Osteoblast (primary cell): ENCODE measurements around the gene LRRC25. TPM values are rescaled to one million over a fixed set of nuclear protein-coding genes. Genes with fewer than 3 reads are reported as not detected.

Source experiments
- DNase-seq: peaks from one replicate; pipeline ENCODE4 v3.0.0; 2011; ENCODE audit warnings: low spot score, mixed read lengths; ENCODE audit not compliant: insufficient read length; ENCODE audit errors: missing footprints
- H2AFZ ChIP-seq: 2 replicates; pipeline ENCODE4 v1.6.0; 2011; ENCODE audit warnings: mild to moderate bottlenecking, low read length
- H3K27ac ChIP-seq: 2 replicates; pipeline ENCODE4 v1.5.1; 2011; ENCODE audit warnings: mild to moderate bottlenecking, low read depth, low read length, moderate library complexity
- H3K27me3 ChIP-seq: 2 replicates; pipeline ENCODE4 v1.6.0; 2012; ENCODE audit warnings: mild to moderate bottlenecking, control low read depth, inconsistent platforms, low read length, moderate library complexity; ENCODE audit not compliant: insufficient read depth
- H3K36me3 ChIP-seq: 2 replicates; pipeline ENCODE4 v1.5.1; 2011; ENCODE audit warnings: mild to moderate bottlenecking, low read length, control low read depth, moderate library complexity; ENCODE audit not compliant: insufficient read depth
- H3K4me1 ChIP-seq: 2 replicates; pipeline ENCODE4 v1.5.1; 2011; ENCODE audit warnings: mild to moderate bottlenecking, low read length, control low read depth, moderate library complexity; ENCODE audit not compliant: insufficient read depth
- H3K4me2 ChIP-seq: 2 replicates; pipeline ENCODE4 v1.6.0; 2011; ENCODE audit warnings: mild to moderate bottlenecking, low read length; ENCODE audit not compliant: insufficient read depth
- H3K4me3 ChIP-seq: fragments of 200-600 bp; sonication (generic); 3 replicates; pipeline ENCODE4 v1.5.1; 2012; ENCODE audit warnings: mild to moderate bottlenecking, low read length, inconsistent platforms; ENCODE audit not compliant: insufficient read depth
- H3K79me2 ChIP-seq: 2 replicates; pipeline ENCODE4 v1.6.0; 2012; ENCODE audit warnings: mild to moderate bottlenecking, low read length, control low read depth, inconsistent platforms; ENCODE audit not compliant: insufficient read depth
- H3K9me3 ChIP-seq: 2 replicates; pipeline ENCODE4 v1.5.1; 2011; ENCODE audit warnings: low read depth, low read length, control low read depth
- H4K20me1 ChIP-seq: 2 replicates; pipeline ENCODE4 v1.6.0; 2012; ENCODE audit warnings: mild to moderate bottlenecking, low read length, control low read depth; ENCODE audit not compliant: insufficient read depth
- total RNA-seq: library from RNA; depleted of rRNA; stranded (reverse); fragments of >200 nt; gene quantifications from 2 replicates; pipeline ENCODE4 v1.2.3, GENCODE V29; 2012
- TF ChIP-seq, protein P1 (sequence below): IDR thresholded peaks from 2 replicates; pipeline ENCODE4 v1.5.1; 2011; ENCODE audit warnings: mild to moderate bottlenecking, low read depth, low read length, moderate library complexity; ENCODE audit errors: extremely low read depth

LRRC25 gene
- total RNA-seq, 1 donor: 1.1 TPM

DNA sequence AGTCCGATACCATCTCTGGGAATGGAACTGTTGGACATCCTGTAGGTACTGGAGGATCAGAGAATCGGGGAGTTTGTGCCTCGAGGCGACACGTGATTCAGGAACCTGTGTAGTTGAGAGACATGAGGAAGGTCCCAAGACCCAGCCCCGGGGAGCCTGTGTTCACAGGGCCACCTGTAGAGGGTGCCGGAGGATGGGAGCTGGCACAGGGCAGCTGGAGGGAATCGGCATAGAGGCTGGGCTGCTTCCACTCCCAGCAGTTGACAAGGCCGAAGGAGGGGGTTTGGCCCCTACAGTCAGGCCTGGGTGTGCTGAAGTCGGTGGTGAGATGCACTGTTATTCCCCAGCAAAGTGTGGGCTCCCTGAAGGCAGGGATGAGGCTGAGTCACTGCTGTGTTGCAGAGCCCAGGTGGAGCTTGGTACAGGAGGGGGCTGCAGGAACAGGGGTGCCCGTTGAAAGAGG, 43.0 kb upstream of the LRRC25 start:
- H3K79me2 ChIP-seq: no peaks in the 10 kb centered on the region
- no peak overlapping the region for H3K4me2 ChIP-seq
- peaks cover 31% of the 10 kb centered on the region for H3K36me3 ChIP-seq
- H3K9me3 ChIP-seq: no peaks in the 10 kb centered on the region
- peaks cover 22% of the 10 kb centered on the region for H3K4me1 ChIP-seq
- H3K27ac ChIP-seq: no peak overlapping the region
- peaks cover 44% of the 10 kb centered on the region for H4K20me1 ChIP-seq
- peak; percentile 90 for DNase-seq
- H2AFZ ChIP-seq: no peak overlapping the region
- TF ChIP-seq, protein P1, sequence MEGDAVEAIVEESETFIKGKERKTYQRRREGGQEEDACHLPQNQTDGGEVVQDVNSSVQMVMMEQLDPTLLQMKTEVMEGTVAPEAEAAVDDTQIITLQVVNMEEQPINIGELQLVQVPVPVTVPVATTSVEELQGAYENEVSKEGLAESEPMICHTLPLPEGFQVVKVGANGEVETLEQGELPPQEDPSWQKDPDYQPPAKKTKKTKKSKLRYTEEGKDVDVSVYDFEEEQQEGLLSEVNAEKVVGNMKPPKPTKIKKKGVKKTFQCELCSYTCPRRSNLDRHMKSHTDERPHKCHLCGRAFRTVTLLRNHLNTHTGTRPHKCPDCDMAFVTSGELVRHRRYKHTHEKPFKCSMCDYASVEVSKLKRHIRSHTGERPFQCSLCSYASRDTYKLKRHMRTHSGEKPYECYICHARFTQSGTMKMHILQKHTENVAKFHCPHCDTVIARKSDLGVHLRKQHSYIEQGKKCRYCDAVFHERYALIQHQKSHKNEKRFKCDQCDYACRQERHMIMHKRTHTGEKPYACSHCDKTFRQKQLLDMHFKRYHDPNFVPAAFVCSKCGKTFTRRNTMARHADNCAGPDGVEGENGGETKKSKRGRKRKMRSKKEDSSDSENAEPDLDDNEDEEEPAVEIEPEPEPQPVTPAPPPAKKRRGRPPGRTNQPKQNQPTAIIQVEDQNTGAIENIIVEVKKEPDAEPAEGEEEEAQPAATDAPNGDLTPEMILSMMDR: peak; percentile 23
- H3K27me3 ChIP-seq: no peaks in the 10 kb centered on the region
- no peak overlapping the region for H3K4me3 ChIP-seq

DNA sequence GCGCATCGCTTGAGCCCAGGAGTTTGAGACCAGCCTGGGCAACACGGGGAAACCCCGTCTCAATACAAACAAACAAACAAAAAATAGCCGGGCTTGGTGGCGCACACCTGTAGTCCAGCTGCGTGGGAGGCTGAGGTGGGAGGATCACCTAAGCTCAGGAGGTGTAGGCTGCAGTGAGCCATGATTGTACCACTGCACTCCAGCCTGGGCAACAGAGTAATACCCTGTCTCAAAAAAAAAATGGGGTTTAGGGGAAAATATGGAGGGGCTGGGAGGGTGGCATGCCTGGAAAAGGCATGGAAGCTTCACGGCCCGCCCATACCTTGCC, 42.5 kb upstream of the LRRC25 start:
- H3K79me2 ChIP-seq: no peaks in the 10 kb centered on the region
- H3K4me2 ChIP-seq: no peak overlapping the region
- no peak overlapping the region for H2AFZ ChIP-seq
- peaks cover 29% of the 10 kb centered on the region for H3K36me3 ChIP-seq
- H4K20me1 ChIP-seq: peaks cover 44% of the 10 kb centered on the region
- no peaks in the 10 kb centered on the region for H3K27me3 ChIP-seq
- H3K4me3 ChIP-seq: no peak overlapping the region
- H3K9me3 ChIP-seq: no peaks in the 10 kb centered on the region
- no peak overlapping the region for H3K27ac ChIP-seq
- TF ChIP-seq, protein P1: no peak
- H3K4me1 ChIP-seq: peaks cover 22% of the 10 kb centered on the region
- no peak for DNase-seq

DNA sequence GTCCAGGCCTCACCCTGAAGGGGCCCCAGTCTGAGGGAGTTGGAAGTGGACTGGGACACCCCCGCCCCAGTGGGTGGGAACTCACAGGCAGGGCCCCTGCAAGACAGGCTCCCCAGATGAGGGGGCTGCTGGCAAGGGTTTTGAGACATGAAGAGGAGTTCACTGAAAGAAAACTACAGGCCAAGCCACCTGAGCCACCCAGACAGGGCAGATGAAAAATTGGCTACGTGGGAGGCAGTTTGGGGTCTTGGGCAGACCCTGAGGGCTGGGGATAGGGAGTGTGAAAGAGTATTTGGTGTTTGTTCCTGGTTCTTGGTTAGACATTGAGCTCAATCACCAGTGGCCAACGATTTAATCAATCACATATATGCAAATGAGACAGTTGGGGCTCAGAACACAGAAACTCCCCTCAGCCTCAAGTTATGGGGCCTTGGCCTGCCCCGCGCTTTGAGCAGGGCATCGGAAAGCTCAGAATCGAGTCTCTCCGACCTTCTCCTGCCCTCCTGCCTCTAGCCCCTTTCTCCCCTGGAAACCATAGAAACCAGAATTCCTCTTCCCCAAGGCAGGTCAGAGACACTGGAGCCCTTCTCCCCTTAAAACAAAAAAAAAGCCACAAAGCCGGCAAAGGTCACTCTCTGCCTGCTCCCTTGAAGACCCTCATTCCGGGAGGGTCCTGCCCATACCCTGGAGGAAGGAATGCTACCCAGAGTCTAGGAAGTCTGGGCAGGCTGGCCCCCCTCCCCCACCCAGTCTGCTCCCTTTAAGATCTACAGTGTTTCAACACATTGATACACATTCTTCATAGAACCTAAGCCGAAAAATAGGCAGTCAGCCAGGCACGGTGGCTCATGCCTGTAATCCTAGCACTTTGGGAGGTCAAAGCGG, 41.8 kb upstream of the LRRC25 start:
- Histone ChIP-seq H2AFZ (no peak overlapping the region), H3K79me2 (no peaks in the 10 kb centered on the region), H3K4me2 (no peak overlapping the region), H3K9me3 (no peaks in the 10 kb centered on the region), H3K27me3 (no peaks in the 10 kb centered on the region), H3K4me3 (no peak overlapping the region), H3K4me1 (peaks cover 22% of the 10 kb centered on the region), H4K20me1 (peaks cover 44% of the 10 kb centered on the region), H3K36me3 (peaks cover 23% of the 10 kb centered on the region), H3K27ac (no peak overlapping the region)
- TF ChIP-seq, protein P1: no peak
- DNase-seq: peak; percentile 93

DNA sequence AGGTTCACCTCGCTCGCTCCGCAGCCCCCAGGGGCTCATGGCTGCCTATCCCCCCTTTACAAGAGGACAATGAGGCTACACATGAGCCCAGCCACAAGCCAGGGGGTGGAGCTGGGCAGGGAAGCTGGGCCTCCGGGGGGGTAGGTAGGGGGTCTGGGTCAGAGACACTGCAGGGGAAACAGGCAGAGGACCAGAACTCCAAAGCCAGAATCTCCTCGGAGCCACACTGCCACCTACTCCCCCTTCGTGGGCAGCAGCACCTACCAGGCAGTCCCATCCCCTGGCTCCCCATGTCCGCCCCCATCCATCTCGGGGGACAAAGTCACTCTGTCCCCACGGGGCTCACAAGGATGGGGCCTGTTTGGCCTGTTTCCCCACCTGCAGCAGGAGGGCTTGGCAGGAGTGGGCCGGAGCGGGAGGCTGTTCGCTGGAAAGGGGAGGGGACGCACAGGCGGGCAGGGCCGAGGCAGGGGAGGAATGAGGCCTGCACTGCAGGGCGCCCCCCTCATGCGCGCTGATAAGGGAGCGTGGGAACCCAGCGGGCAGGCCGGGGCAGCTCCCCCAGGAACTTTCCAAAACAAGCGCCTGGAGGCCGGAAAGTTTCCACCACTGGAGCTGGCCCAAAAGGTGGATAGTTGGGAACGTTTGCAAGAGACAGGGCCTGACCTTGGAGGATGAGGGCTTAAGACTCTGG, 41.1 kb upstream of the LRRC25 start:
- TF ChIP-seq, protein P1: no peak
- peaks cover 15% of the 10 kb centered on the region for H3K36me3 ChIP-seq
- peaks cover 22% of the 10 kb centered on the region for H3K4me1 ChIP-seq
- H3K4me2 ChIP-seq: peak overlapping the region; percentile 77
- H3K79me2 ChIP-seq: no peaks in the 10 kb centered on the region
- H3K9me3 ChIP-seq: no peaks in the 10 kb centered on the region
- H3K4me3 ChIP-seq: peak overlapping the region; percentile 68
- peak; percentile 94 for DNase-seq
- no peaks in the 10 kb centered on the region for H3K27me3 ChIP-seq
- peaks cover 37% of the 10 kb centered on the region for H4K20me1 ChIP-seq
- no peak overlapping the region for H2AFZ ChIP-seq
- no peak overlapping the region for H3K27ac ChIP-seq
